ENCODE data around the gene LATS2. TPM values are rescaled to one million over a fixed set of nuclear protein-coding genes. Genes with fewer than 3 reads are reported as not detected.

The LATS2 gene
- total and polyA plus RNA-seq, 8 donors = 3.4 to 21.4 (median 7.7) TPM

DNA sequence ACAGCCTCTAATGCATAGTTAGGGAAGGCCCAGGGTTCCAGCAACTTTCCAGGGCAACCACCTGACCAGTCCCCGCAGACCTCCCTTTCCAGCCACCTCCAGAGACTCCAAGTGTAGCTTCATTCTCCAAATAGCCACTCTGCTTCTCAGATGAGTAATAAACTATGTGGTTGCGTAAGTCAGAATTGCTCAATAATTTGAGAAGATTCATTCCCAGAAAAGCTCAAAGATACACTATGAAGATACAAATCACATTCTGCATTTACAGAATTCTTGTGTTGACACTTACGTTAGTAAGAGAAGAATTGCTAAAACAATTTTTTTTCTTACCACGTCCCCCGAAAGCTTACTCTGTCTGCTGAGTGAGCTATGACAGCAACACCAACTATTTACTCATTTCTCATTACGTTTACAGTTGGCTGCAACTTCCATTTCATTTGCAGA is 8.2 kb upstream of the LATS2 start:
- Histone ChIP-seq H3K36me3 (no peaks in the 10 kb centered on the region), H3K4me1 (peaks cover 0 to 7% (median 2%) of the 10 kb centered on the region in 4 donors), H3K9me3 (no peaks in the 10 kb centered on the region), H3K27me3 (no peaks in the 10 kb centered on the region), H3K27ac (peak overlapping the region in 3 of 5 donors; percentile 35 to 58 (median 37)), H3K4me3 (no peak overlapping the region)
- TF ChIP-seq EP300 (IDR thresholded peaks at IDR 0.05) = no peak
- peak; percentile 17 to 57 (median 48) for TF ChIP-seq POLR2AphosphoS5 (IDR thresholded peaks at IDR 0.05)
- no peak for TF ChIP-seq POLR2A (IDR thresholded peaks at IDR 0.05)
- TF ChIP-seq, protein P1, sequence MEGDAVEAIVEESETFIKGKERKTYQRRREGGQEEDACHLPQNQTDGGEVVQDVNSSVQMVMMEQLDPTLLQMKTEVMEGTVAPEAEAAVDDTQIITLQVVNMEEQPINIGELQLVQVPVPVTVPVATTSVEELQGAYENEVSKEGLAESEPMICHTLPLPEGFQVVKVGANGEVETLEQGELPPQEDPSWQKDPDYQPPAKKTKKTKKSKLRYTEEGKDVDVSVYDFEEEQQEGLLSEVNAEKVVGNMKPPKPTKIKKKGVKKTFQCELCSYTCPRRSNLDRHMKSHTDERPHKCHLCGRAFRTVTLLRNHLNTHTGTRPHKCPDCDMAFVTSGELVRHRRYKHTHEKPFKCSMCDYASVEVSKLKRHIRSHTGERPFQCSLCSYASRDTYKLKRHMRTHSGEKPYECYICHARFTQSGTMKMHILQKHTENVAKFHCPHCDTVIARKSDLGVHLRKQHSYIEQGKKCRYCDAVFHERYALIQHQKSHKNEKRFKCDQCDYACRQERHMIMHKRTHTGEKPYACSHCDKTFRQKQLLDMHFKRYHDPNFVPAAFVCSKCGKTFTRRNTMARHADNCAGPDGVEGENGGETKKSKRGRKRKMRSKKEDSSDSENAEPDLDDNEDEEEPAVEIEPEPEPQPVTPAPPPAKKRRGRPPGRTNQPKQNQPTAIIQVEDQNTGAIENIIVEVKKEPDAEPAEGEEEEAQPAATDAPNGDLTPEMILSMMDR (IDR thresholded peaks at IDR 0.05) = no peak
- intact Hi-C loops (cut with DNase I; ENCODE audit: low total_unique reads) = loop anchor here (10.0 kb wide), 1 partner anchor 55 kb away; no protein-coding TSS in a partner anchor
- DNase-seq = peak in 1 of 2 donors; percentile 57
- WGBS, 5 donors = 53 to 72% (median 58%) methylated on average over 6 of the region's 6 CpGs

DNA sequence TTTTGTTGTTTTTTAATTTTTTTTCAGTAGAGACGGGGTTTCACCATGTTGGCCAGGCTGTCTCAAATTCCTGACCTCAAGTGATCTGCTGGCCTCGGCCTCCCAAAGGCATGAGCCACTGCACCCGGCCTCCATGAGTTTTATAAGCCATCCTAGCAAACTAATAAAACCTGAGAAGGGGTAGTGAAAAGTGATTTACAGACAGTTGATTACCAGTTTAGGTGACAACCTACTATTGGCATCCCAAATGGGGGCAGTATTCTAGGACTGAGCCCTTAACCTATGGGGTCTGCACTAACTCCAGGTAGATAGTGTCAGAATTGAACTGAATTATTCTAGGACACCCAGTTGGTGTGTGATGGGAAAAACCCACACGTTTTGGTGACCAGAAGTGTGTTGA is 6.5 kb upstream of the LATS2 start:
- WGBS, 5 donors = 75 to 91% (median 84%) methylated on average over 4 of the region's 4 CpGs
- Histone ChIP-seq H3K27ac (no peak overlapping the region), H3K27me3 (no peaks in the 10 kb centered on the region), H3K4me3 (no peak overlapping the region), H3K36me3 (no peaks in the 10 kb centered on the region), H3K4me1 (peaks cover 0 to 7% (median 2%) of the 10 kb centered on the region in 4 donors), H3K9me3 (no peaks in the 10 kb centered on the region)
- intact Hi-C loops (cut with DNase I; ENCODE audit: low total_unique reads) = loop anchor here (10.0 kb wide), 1 partner anchor 53 kb away; no protein-coding TSS in a partner anchor
- DNase-seq = no peak
- TF ChIP-seq EP300 (IDR thresholded peaks at IDR 0.05) (no peak), POLR2AphosphoS5 (IDR thresholded peaks at IDR 0.05) (no peak), POLR2A (IDR thresholded peaks at IDR 0.05) (no peak)
- TF ChIP-seq, protein P1 (IDR thresholded peaks at IDR 0.05) = no peak

DNA sequence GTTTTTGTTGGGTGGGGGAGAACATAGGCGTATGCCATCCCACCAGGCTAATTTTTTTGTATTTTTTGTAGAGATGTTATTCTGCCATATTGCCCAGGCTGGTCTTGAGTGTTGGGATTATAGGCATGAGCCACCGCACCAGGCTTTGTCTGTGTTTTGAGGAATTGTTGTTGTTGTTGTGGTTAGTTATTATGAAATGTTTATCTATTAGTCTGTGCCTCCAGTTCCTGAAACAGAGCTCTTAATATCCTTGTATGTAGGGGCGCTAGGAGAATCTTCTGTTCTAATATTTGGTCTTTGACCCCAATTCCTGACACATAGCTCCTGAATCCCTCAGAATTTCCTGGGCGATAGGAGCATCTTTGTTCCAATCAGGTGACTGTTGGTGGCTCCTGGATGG is 5.6 kb upstream of the LATS2 start:
- TF ChIP-seq EP300 (IDR thresholded peaks at IDR 0.05) = no peak
- TF ChIP-seq, protein P1 (IDR thresholded peaks at IDR 0.05) = no peak
- no peak for TF ChIP-seq POLR2AphosphoS5 (IDR thresholded peaks at IDR 0.05)
- no peak for TF ChIP-seq POLR2A (IDR thresholded peaks at IDR 0.05)
- no peak for DNase-seq
- WGBS, 5 donors = 85 to 97% (median 95%) methylated on average over 4 of the region's 4 CpGs
- H3K4me1 ChIP-seq = peaks cover 0 to 7% (median 3%) of the 10 kb centered on the region in 4 donors
- no peak overlapping the region for H3K27ac ChIP-seq
- H3K4me3 ChIP-seq = no peak overlapping the region
- intact Hi-C loops (cut with DNase I; ENCODE audit: low total_unique reads) = loop anchor here (10.0 kb wide), 1 partner anchor 52 kb away; no protein-coding TSS in a partner anchor
- H3K36me3 ChIP-seq = no peaks in the 10 kb centered on the region
- no peaks in the 10 kb centered on the region for H3K27me3 ChIP-seq
- no peaks in the 10 kb centered on the region for H3K9me3 ChIP-seq

DNA sequence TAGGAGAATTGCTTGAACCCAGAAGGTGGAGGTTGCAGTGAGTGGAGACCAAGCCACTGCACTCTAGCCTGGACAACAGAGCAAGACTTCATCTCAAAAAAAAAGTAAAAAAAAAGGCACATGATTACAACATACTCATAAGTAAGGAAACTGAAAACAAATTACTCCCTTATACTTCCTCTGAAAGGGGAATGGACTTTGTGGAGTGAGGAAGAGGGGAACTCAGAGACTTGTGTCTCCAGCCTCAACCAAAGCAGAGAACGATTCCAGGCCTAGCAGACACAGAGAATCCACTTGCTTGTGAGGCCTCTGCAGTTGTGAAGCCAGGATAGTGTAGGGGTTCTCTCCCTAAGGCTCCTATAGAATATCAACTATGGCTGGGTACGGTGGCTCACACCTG is 4.3 kb upstream of the LATS2 start:
- TF ChIP-seq EP300 (IDR thresholded peaks at IDR 0.05) (no peak), POLR2A (IDR thresholded peaks at IDR 0.05) (no peak)
- Histone ChIP-seq H3K4me1 (peaks cover 0 to 11% (median 9%) of the 10 kb centered on the region in 4 donors), H3K36me3 (no peaks in the 10 kb centered on the region), H3K9me3 (no peaks in the 10 kb centered on the region), H3K4me3 (no peak overlapping the region), H3K27ac (no peak overlapping the region), H3K27me3 (no peaks in the 10 kb centered on the region)
- WGBS, 5 donors = 83 to 98% (median 86%) methylated on average over 2 of the region's 2 CpGs
- DNase-seq = no peak
- intact Hi-C loops (cut with DNase I; ENCODE audit: low total_unique reads) = loop anchor here (10.0 kb wide), 1 partner anchor 51 kb away; no protein-coding TSS in a partner anchor

DNA sequence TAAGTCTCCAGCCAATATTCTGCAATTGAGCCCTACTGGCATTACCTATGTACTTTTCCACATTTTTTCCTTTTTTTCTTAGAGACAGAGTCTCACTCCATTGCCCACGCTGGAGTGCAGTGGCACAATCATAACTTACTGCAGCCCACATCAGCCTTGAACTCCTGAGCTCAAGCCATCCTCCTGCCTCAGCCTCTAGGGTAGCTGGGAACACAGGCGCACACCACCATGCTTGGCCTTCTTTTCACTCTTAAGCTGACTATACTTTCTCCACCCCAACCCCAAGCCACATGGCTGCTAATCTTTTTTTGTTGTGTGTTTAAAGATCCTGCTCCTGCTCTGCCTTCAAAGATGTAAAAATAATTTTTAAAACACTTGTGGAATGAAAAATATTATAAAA is 1.6 kb upstream of the LATS2 start:
- no peak for DNase-seq
- Histone ChIP-seq H3K4me1 (peaks cover 22 to 28% (median 24%) of the 10 kb centered on the region in 4 donors), H3K4me3 (no peak overlapping the region), H3K9me3 (no peaks in the 10 kb centered on the region), H3K36me3 (no peaks in the 10 kb centered on the region), H3K27me3 (no peaks in the 10 kb centered on the region), H3K27ac (no peak overlapping the region)
- intact Hi-C loops (cut with DNase I; ENCODE audit: low total_unique reads) = loop anchor here (10.0 kb wide), 1 partner anchor 48 kb away; no protein-coding TSS in a partner anchor
- TF ChIP-seq, protein P1 (IDR thresholded peaks at IDR 0.05) = no peak
- TF ChIP-seq POLR2AphosphoS5 (IDR thresholded peaks at IDR 0.05) = no peak
- no peak for TF ChIP-seq EP300 (IDR thresholded peaks at IDR 0.05)
- TF ChIP-seq POLR2A (IDR thresholded peaks at IDR 0.05) = no peak
- 82 to 95% (median 91%) methylated on average over 2 of the region's 2 CpGs for WGBS, 5 donors
